Left ventricle myocardium inferior (tissue), 1 donor: ENCODE results near the gene TCTN3. TPM values are rescaled to one million over a fixed set of nuclear protein-coding genes. Genes with fewer than 3 reads are reported as not detected.

Source experiments
- DNase-seq: peaks from one replicate; pipeline ENCODE4 v3.0.0-alpha.2; 2020
- H3K27ac ChIP-seq: fragments of 200-600 bp; replicated peaks from 2 replicates; pipeline ENCODE4 v1.8.0; 2021
- H3K27me3 ChIP-seq: fragments of 200-600 bp; 2 replicates; pipeline ENCODE4 v1.8.0; 2021; ENCODE audit warnings: low read depth
- H3K36me3 ChIP-seq: fragments of 200-600 bp; 2 replicates; pipeline ENCODE4 v1.8.0; 2021
- H3K4me1 ChIP-seq: fragments of 200-600 bp; 2 replicates; pipeline ENCODE4 v1.8.0; 2021
- H3K4me3 ChIP-seq: fragments of 200-600 bp; 2 replicates; pipeline ENCODE4 v1.8.0; 2021; ENCODE audit warnings: mild to moderate bottlenecking, moderate library complexity
- H3K9me3 ChIP-seq: fragments of 200-600 bp; replicated peaks from 2 replicates; pipeline ENCODE4 v1.8.0; 2021
- intact Hi-C: fragments of 100-400 bp; cut with micrococcal nuclease; formaldehyde crosslinking; loops from one replicate; pipeline ENCODE4 v1.11.0; 2022
- total RNA-seq: library from RNA; stranded (reverse); fragmentation: NEBNext Ultra II Directional; extraction: Animal tissue kit (Norgen Biotek cat#: 25700); gene quantifications from one replicate; pipeline ENCODE4 v1.2.1, GENCODE V29; 2021
- TF ChIP-seq, protein P1 (sequence below): fragments of 200-600 bp; IDR thresholded peaks from 2 replicates; pipeline ENCODE4 v1.8.0; 2021; ENCODE audit warnings: antibody characterized with exemption, mild to moderate bottlenecking, borderline replicate concordance
- donor health status: DM: no; HTN: yes; CAD: no; lungs with severe emphysema.

Gene TCTN3
- total RNA-seq, 1 donor from 2014 or later, result 11.6 TPM

DNA sequence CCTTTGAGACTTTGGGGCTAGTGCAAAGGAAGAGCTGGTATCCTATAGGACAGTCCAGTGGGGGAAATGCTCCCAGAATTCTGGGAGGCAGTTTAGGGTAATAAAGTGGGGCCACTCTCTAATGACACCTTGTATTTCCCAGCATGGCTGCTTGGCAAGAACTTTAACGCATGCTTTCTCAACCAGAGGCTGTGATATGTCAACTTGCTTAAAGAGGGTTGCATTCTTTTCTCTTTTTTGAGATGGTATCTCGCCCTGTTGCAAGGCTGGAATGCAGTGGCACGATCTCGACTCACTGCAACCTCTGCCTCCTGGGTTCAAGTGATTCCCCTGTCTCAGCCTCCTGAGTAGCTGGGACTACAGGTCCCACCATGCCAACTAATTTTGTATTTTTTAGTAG, 75.6 kb downstream of the TCTN3 start:
- TF ChIP-seq, protein P1, sequence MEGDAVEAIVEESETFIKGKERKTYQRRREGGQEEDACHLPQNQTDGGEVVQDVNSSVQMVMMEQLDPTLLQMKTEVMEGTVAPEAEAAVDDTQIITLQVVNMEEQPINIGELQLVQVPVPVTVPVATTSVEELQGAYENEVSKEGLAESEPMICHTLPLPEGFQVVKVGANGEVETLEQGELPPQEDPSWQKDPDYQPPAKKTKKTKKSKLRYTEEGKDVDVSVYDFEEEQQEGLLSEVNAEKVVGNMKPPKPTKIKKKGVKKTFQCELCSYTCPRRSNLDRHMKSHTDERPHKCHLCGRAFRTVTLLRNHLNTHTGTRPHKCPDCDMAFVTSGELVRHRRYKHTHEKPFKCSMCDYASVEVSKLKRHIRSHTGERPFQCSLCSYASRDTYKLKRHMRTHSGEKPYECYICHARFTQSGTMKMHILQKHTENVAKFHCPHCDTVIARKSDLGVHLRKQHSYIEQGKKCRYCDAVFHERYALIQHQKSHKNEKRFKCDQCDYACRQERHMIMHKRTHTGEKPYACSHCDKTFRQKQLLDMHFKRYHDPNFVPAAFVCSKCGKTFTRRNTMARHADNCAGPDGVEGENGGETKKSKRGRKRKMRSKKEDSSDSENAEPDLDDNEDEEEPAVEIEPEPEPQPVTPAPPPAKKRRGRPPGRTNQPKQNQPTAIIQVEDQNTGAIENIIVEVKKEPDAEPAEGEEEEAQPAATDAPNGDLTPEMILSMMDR, result no peak
- no peaks in the 10 kb centered on the region for H3K4me1 ChIP-seq
- DNase-seq, result no peak
- H3K36me3 ChIP-seq, result peaks cover 79% of the 10 kb centered on the region
- H3K27me3 ChIP-seq, result no peaks in the 10 kb centered on the region
- H3K4me3 ChIP-seq, result no peak overlapping the region
- intact Hi-C loops, result no loop called here
- no peak overlapping the region for H3K27ac ChIP-seq
- H3K9me3 ChIP-seq, result no peaks in the 10 kb centered on the region

DNA sequence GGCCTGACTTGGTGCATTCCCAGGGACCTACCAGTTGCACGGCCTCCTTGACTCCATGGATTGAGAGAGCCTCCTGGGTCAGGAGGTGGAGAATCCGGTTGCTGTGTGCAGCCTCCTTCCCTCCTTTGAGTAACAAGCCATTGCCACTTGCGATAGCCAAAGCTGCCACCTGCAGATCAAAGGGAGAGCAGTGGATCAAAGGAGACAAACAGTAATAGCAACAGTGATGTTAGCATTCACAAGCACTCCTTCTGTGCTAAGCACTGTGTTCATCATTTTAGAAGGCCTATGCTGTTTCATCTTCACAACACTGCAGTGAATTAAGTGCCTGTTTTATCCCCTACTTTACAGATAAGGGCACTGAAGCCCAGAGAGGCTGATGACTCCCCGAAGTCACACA, 77.3 kb downstream of the TCTN3 start:
- H3K27me3 ChIP-seq, result no peaks in the 10 kb centered on the region
- H3K4me3 ChIP-seq, result no peak overlapping the region
- H3K9me3 ChIP-seq, result no peaks in the 10 kb centered on the region
- H3K27ac ChIP-seq, result no peak overlapping the region
- intact Hi-C loops, result no loop called here
- TF ChIP-seq, protein P1, result no peak
- H3K36me3 ChIP-seq, result peaks cover 90% of the 10 kb centered on the region
- DNase-seq, result no peak
- H3K4me1 ChIP-seq, result no peaks in the 10 kb centered on the region

Other genes starting within 250 kb of the TCTN3 start
- gene SORBS1, start 132.6 kb downstream of the TCTN3 start, total RNA-seq, result 896 TPM
- gene ALDH18A1, start 37.2 kb downstream of the TCTN3 start, total RNA-seq, result 11.1 TPM
- gene ENTPD1, start 62.2 kb upstream of the TCTN3 start, total RNA-seq, result 7.7 TPM
- 0.30 TPM for gene CC2D2B, start 214.0 kb upstream of the TCTN3 start, total RNA-seq